Karpas-422 (cell line): ENCODE data around the gene MYH10. TPM values are rescaled to one million over a fixed set of nuclear protein-coding genes. Genes with fewer than 3 reads are reported as not detected.

ENCODE experiments used
- DNase-seq: peaks from one replicate; pipeline ENCODE4 v3.0.0-alpha.2; 2015
- H2AFZ ChIP-seq: fragments of 200-600 bp; sonication (generic); 2 replicates; pipeline ENCODE4 v1.6.1; 2014; ENCODE audit warnings: antibody characterized with exemption, low read length, mixed read lengths
- H3K27ac ChIP-seq: fragments of 200-600 bp; sonication (generic); 2 replicates; pipeline ENCODE4 v1.5.1; 2014; ENCODE audit warnings: mild to moderate bottlenecking, low read length, moderate library complexity
- H3K27me3 ChIP-seq: fragments of 200-600 bp; sonication (generic); 2 replicates; pipeline ENCODE4 v1.6.1; 2014; ENCODE audit warnings: low read length, mixed read lengths
- H3K36me3 ChIP-seq: fragments of 200-600 bp; sonication (generic); 2 replicates; pipeline ENCODE4 v1.6.1; 2014; ENCODE audit warnings: low read length, mixed read lengths; ENCODE audit not compliant: insufficient read depth
- H3K4me1 ChIP-seq: fragments of 200-600 bp; sonication (generic); 2 replicates; pipeline ENCODE4 v1.6.1; 2014; ENCODE audit warnings: mild to moderate bottlenecking, low read length, mixed read lengths
- H3K4me2 ChIP-seq: fragments of 200-600 bp; sonication (generic); 2 replicates; pipeline ENCODE4 v1.6.1; 2014; ENCODE audit warnings: low read length, low read depth, mild to moderate bottlenecking; ENCODE audit not compliant: poor library complexity, severe bottlenecking
- H3K4me3 ChIP-seq: fragments of 200-600 bp; sonication (generic); 2 replicates; pipeline ENCODE4 v1.5.1; 2014; ENCODE audit warnings: mild to moderate bottlenecking, antibody characterized with exemption, low read length, mixed read lengths
- H3K79me2 ChIP-seq: fragments of 200-600 bp; sonication (generic); 2 replicates; pipeline ENCODE4 v1.6.1; 2014; ENCODE audit warnings: mild to moderate bottlenecking, low read length, mixed read lengths
- H3K9ac ChIP-seq: fragments of 200-600 bp; sonication (generic); 2 replicates; pipeline ENCODE4 v1.6.0; 2014; ENCODE audit warnings: low read length
- H3K9me2 ChIP-seq: fragments of 200-600 bp; sonication (generic), shearing (Covaris generic); replicated peaks from 2 replicates; pipeline ENCODE4 v1.6.0; 2014; ENCODE audit warnings: mild to moderate bottlenecking, low read length, moderate library complexity; ENCODE audit not compliant: insufficient read depth
- H3K9me3 ChIP-seq: fragments of 300-700, 200-600 bp; sonication (generic); 2 replicates; pipeline ENCODE4 v1.6.1; 2014; ENCODE audit warnings: low read length, mixed read lengths
- H4K20me1 ChIP-seq: fragments of 200-600 bp; sonication (generic); 2 replicates; pipeline ENCODE4 v1.6.1; 2014; ENCODE audit warnings: mild to moderate bottlenecking, antibody characterized with exemption, low read length, low read depth; ENCODE audit not compliant: insufficient read depth
- total RNA-seq: library from RNA; depleted of rRNA; stranded (reverse); fragments of >200 nt; shearing (Covaris generic); gene quantifications from 2 replicates; pipeline ENCODE4 v1.2.3, GENCODE V29; 2014; ENCODE audit warnings: low replicate concordance

Gene MYH10
- total RNA-seq, 1 experiment from 2014 or later = not detected

- Histone ChIP-seq H3K9me3 (no peaks in the 10 kb centered on the region), H3K9me2 (no peaks in the 10 kb centered on the region), H3K9ac (no peak overlapping the region), H3K4me2 (no peak overlapping the region), H3K27me3 (no peaks in the 10 kb centered on the region), H3K4me1 (no peaks in the 10 kb centered on the region), H4K20me1 (no peaks in the 10 kb centered on the region), H3K79me2 (no peaks in the 10 kb centered on the region), H3K27ac (no peak overlapping the region), H3K36me3 (peaks cover 9% of the 10 kb centered on the region; the same call in 1 of the 2 replicates), H2AFZ (no peak overlapping the region), H3K4me3 (no peak overlapping the region)
- no peak for DNase-seq
Measured at GRCh38 chr17:8473451-8474192, 156.9 kb downstream of the MYH10 start.

GRCh38 chr17:8472663-8473062 is 157.9 kb downstream of the MYH10 start:
- H2AFZ ChIP-seq = no peak overlapping the region
- DNase-seq = no peak
- H3K4me2 ChIP-seq = no peak overlapping the region
- H3K27ac ChIP-seq = no peak overlapping the region
- no peaks in the 10 kb centered on the region for H3K9me3 ChIP-seq
- H3K4me3 ChIP-seq = no peak overlapping the region
- H3K4me1 ChIP-seq = no peaks in the 10 kb centered on the region
- no peaks in the 10 kb centered on the region for H3K27me3 ChIP-seq
- H3K9me2 ChIP-seq = no peaks in the 10 kb centered on the region
- H3K9ac ChIP-seq = no peak overlapping the region
- no peaks in the 10 kb centered on the region for H3K79me2 ChIP-seq
- H3K36me3 ChIP-seq = peaks cover 13% of the 10 kb centered on the region; the same call in 1 of the 2 replicates
- H4K20me1 ChIP-seq = no peaks in the 10 kb centered on the region

- H3K4me2 ChIP-seq = no peak overlapping the region
- H4K20me1 ChIP-seq = no peaks in the 10 kb centered on the region
- H3K36me3 ChIP-seq = peaks cover 15% of the 10 kb centered on the region
- no peak for DNase-seq
- H2AFZ ChIP-seq = no peak overlapping the region
- no peaks in the 10 kb centered on the region for H3K9me2 ChIP-seq
- no peaks in the 10 kb centered on the region for H3K4me1 ChIP-seq
- H3K9me3 ChIP-seq = no peaks in the 10 kb centered on the region
- no peaks in the 10 kb centered on the region for H3K27me3 ChIP-seq
- no peak overlapping the region for H3K9ac ChIP-seq
- H3K79me2 ChIP-seq = peaks cover 10% of the 10 kb centered on the region; the same call in 1 of the 2 replicates
- no peak overlapping the region for H3K4me3 ChIP-seq
- H3K27ac ChIP-seq = no peak overlapping the region
Measured at GRCh38 chr17:8470447-8471047, 160.0 kb downstream of the MYH10 start.

GRCh38 chr17:8469964-8470363 is 160.6 kb downstream of the MYH10 start:
- H3K9me3 ChIP-seq = no peaks in the 10 kb centered on the region
- no peaks in the 10 kb centered on the region for H3K9me2 ChIP-seq
- H3K4me3 ChIP-seq = no peak overlapping the region
- no peaks in the 10 kb centered on the region for H3K4me1 ChIP-seq
- peaks cover 15% of the 10 kb centered on the region for H3K36me3 ChIP-seq
- H3K27ac ChIP-seq = no peak overlapping the region
- no peak overlapping the region for H3K9ac ChIP-seq
- no peaks in the 10 kb centered on the region for H4K20me1 ChIP-seq
- H3K27me3 ChIP-seq = no peaks in the 10 kb centered on the region
- H3K79me2 ChIP-seq = peaks cover 16% of the 10 kb centered on the region
- H2AFZ ChIP-seq = no peak overlapping the region
- no peak for DNase-seq
- H3K4me2 ChIP-seq = no peak overlapping the region

GRCh38 chr17:8468980-8469379 is 161.5 kb downstream of the MYH10 start:
- Histone ChIP-seq H3K36me3 (peaks cover 13% of the 10 kb centered on the region), H3K79me2 (peaks cover 25% of the 10 kb centered on the region), H3K9me2 (no peaks in the 10 kb centered on the region), H3K9ac (no peak overlapping the region), H3K27me3 (no peaks in the 10 kb centered on the region), H3K4me3 (no peak overlapping the region), H3K4me2 (no peak overlapping the region), H4K20me1 (no peaks in the 10 kb centered on the region; the same call in 1 of the 2 replicates), H2AFZ (no peak overlapping the region), H3K4me1 (no peaks in the 10 kb centered on the region), H3K9me3 (no peaks in the 10 kb centered on the region), H3K27ac (no peak overlapping the region)
- DNase-seq = no peak

GRCh38 chr17:8468127-8468526 is 162.4 kb downstream of the MYH10 start:
- Histone ChIP-seq H3K9me3 (no peaks in the 10 kb centered on the region), H3K79me2 (peaks cover 31% of the 10 kb centered on the region), H3K4me2 (no peak overlapping the region), H3K27me3 (no peaks in the 10 kb centered on the region), H3K9ac (no peak overlapping the region), H3K4me3 (no peak overlapping the region), H3K36me3 (peaks cover 14% of the 10 kb centered on the region), H3K27ac (no peak overlapping the region), H3K9me2 (no peaks in the 10 kb centered on the region), H3K4me1 (no peaks in the 10 kb centered on the region), H2AFZ (no peak overlapping the region), H4K20me1 (no peaks in the 10 kb centered on the region; the same call in 1 of the 2 replicates)
- no peak for DNase-seq

- H2AFZ ChIP-seq = no peak overlapping the region
- no peak for DNase-seq
- H3K4me3 ChIP-seq = no peak overlapping the region
- H4K20me1 ChIP-seq = no peaks in the 10 kb centered on the region; the same call in 1 of the 2 replicates
- no peaks in the 10 kb centered on the region for H3K27me3 ChIP-seq
- no peak overlapping the region for H3K27ac ChIP-seq
- no peaks in the 10 kb centered on the region for H3K4me1 ChIP-seq
- H3K9ac ChIP-seq = no peak overlapping the region
- no peaks in the 10 kb centered on the region for H3K9me3 ChIP-seq
- H3K79me2 ChIP-seq = peaks cover 37% of the 10 kb centered on the region
- no peaks in the 10 kb centered on the region for H3K9me2 ChIP-seq
- H3K36me3 ChIP-seq = peaks cover 15% of the 10 kb centered on the region
- H3K4me2 ChIP-seq = no peak overlapping the region
Measured at GRCh38 chr17:8467527-8467926, 163.0 kb downstream of the MYH10 start.

GRCh38 chr17:8466873-8467272 is 163.7 kb downstream of the MYH10 start:
- Histone ChIP-seq H3K9ac (no peak overlapping the region), H4K20me1 (no peaks in the 10 kb centered on the region; the same call in 1 of the 2 replicates)

More at GRCh38 chr17:8466873-8467272, 163.7 kb downstream of the MYH10 start:
- Histone ChIP-seq H3K36me3 (peaks cover 21% of the 10 kb centered on the region), H3K27me3 (no peaks in the 10 kb centered on the region), H3K4me3 (no peak overlapping the region), H3K27ac (no peak overlapping the region), H3K9me3 (no peaks in the 10 kb centered on the region), H2AFZ (no peak overlapping the region), H3K4me1 (no peaks in the 10 kb centered on the region), H3K9me2 (no peaks in the 10 kb centered on the region), H3K4me2 (no peak overlapping the region), H3K79me2 (peaks cover 43% of the 10 kb centered on the region)
- no peak for DNase-seq
